SU-DHL-6 (cell line): ENCODE results near the gene DOLK.

Experiments used
- EZH2phosphoT487 ChIP-seq: fragments of 200-600 bp; sonication (generic), shearing (Covaris generic); conservative IDR thresholded peaks from 2 replicates; pipeline ENCODE4 v1.6.1; 2018; ENCODE audit warnings: mild to moderate bottlenecking, antibody characterized with exemption, low read length, moderate library complexity, mixed read lengths
- TF ChIP-seq, protein P1 (sequence below): fragments of 200-600 bp; sonication (generic); IDR thresholded peaks from one replicate; pipeline ENCODE4 v1.5.1; 2017; ENCODE audit warnings: antibody characterized with exemption, mild to moderate bottlenecking, low read length, moderate library complexity; ENCODE audit not compliant: insufficient read depth, poor library complexity, severe bottlenecking

DNA sequence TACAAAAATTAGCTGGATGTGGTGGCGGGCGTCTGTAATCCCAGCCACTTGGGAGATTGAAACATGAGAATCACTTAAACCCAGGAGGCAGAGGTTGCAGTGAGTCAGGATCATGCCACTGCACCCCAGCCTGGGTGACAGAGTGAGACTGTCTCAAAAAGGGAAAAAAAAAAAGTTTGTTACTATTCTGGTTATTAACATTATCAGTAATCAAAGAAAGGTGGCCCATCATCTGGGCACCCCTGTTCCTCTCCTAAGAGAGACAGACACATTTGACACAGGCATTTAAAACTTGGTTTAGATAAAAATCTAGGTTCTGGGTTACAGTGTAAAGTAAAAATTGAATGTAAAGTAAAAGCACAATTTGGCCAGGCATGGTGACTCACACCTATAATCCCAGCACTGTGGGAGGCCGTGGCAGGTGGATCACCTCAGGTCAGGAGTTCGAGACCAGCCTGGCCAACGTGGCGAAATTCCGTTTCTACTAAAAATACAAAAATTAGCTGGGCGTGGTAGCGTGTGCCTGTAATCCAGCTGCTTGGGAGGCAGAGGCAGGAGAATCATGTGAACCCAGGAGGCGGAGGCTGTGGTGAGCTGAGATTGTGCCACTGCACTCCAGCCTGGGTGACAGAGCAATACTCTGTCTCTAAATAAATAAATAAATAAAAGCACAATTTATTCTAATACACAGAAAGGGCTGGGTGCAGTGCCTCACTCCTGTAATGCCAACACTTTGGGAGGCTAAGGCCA is 43.4 kb downstream of the DOLK start:
- TF ChIP-seq, protein P1, sequence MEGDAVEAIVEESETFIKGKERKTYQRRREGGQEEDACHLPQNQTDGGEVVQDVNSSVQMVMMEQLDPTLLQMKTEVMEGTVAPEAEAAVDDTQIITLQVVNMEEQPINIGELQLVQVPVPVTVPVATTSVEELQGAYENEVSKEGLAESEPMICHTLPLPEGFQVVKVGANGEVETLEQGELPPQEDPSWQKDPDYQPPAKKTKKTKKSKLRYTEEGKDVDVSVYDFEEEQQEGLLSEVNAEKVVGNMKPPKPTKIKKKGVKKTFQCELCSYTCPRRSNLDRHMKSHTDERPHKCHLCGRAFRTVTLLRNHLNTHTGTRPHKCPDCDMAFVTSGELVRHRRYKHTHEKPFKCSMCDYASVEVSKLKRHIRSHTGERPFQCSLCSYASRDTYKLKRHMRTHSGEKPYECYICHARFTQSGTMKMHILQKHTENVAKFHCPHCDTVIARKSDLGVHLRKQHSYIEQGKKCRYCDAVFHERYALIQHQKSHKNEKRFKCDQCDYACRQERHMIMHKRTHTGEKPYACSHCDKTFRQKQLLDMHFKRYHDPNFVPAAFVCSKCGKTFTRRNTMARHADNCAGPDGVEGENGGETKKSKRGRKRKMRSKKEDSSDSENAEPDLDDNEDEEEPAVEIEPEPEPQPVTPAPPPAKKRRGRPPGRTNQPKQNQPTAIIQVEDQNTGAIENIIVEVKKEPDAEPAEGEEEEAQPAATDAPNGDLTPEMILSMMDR: no peak
- no peak for TF ChIP-seq EZH2phosphoT487
